ENCODE data around the gene INAFM2. TPM values are rescaled to one million over a fixed set of nuclear protein-coding genes. Genes with fewer than 3 reads are reported as not detected.
A peak's percentile ranks its signal among the peaks of the same experiment; 100 is the strongest.

The INAFM2 gene
- total and polyA plus RNA-seq, 2 donors (not counting 3 experiments of a cell fraction or from before 2014, with no cell fraction given): 10.4 to 24.1 TPM

GRCh38 chr15:40336744-40337122 is 13.2 kb downstream of the INAFM2 start:
- peaks cover 11% of the 10 kb centered on the region for H3K79me2 ChIP-seq (ENCODE audit: control insufficient read depth, insufficient read depth, low read length)
- no TSS peak for BruUV-seq (replicated peaks)
- no peak overlapping the region for H3K27ac ChIP-seq (ENCODE audit: insufficient read depth, low read depth, low read length)
- H2AFZ ChIP-seq (ENCODE audit: low read depth, low read length): no peak overlapping the region
- dilution Hi-C loops (cut with MboI; ENCODE audit: extremely low pct_ligation_motif_present, low sequenced_read_pairs) (no loop called here), intact Hi-C loops (cut with micrococcal nuclease) (no loop called here)
- no peaks in the 10 kb centered on the region for H3K27me3 ChIP-seq (ENCODE audit: control insufficient read depth in 2 of 2, insufficient read depth in 2 of 2, low read length in 2 of 2)
- no peak for DNase-seq (ENCODE audit: low read depth, low spot score)
- H3K4me3 ChIP-seq (replicated peaks in 1 of 3; ENCODE audit: insufficient read depth in 1 of 3, low read depth in 1 of 3, low read length in 3 of 3): no peak overlapping the region
- H3K9ac ChIP-seq (replicated peaks; ENCODE audit: extremely low read depth, insufficient read depth, low read length): no peak overlapping the region
- ChIA-PET POLR2A (no interaction called here), CTCF (interaction anchor here (1.8 to 9.1 kb wide), 8 partner anchors 10 to 85 kb away, joined by 6 to 287 read pairs (median 40); partner anchors contain the start of genes ANKRD63, DISP2 and INAFM2)
- no peaks in the 10 kb centered on the region for H3K9me1 ChIP-seq (replicated peaks; ENCODE audit: control insufficient read depth, extremely low read depth, insufficient read depth, low read length)
- FAIRE-seq: peak; percentile 35
- no peaks in the 10 kb centered on the region for H3K9me3 ChIP-seq (replicated peaks; ENCODE audit: control insufficient read depth, insufficient read depth, low read length)
- TF ChIP-seq POLR2AphosphoS5 (IDR thresholded peaks at IDR 0.05; ENCODE audit: insufficient read depth, low read depth, low read length) (no peak), POLR2A (IDR thresholded peaks at IDR 0.05; ENCODE audit: low read depth, low read length) (no peak), MYC (IDR thresholded peaks at IDR 0.05; ENCODE audit: low read depth, low read length) (no peak), FOS (IDR thresholded peaks at IDR 0.05; ENCODE audit: borderline replicate concordance, insufficient read depth, low read length) (no peak), EZH2 (IDR thresholded peaks at IDR 0.05; ENCODE audit: borderline replicate concordance, low read depth, low read length, severe bottlenecking) (no peak), JUN (IDR thresholded peaks at IDR 0.05; ENCODE audit: borderline replicate concordance, insufficient read depth, insufficient read length, low read depth) (no peak), MAX (IDR thresholded peaks at IDR 0.05; ENCODE audit: insufficient read depth, insufficient read length) (no peak), GATA2 (IDR thresholded peaks at IDR 0.05; ENCODE audit: insufficient read depth, insufficient read length, low read depth, low read length) (no peak), CTCF (IDR thresholded peaks at IDR 0.05; ENCODE audit: extremely low read depth in 1 of 2, insufficient read depth in 1 of 2, low read depth in 1 of 2, low read length in 2 of 2) (no peak)
- peaks cover 62% of the 10 kb centered on the region for H3K4me1 ChIP-seq (ENCODE audit: control insufficient read depth, extremely low read depth, insufficient read depth, low read length)
- H3K4me2 ChIP-seq (ENCODE audit: insufficient read depth, low read length): no peak overlapping the region
- H3K36me3 ChIP-seq (ENCODE audit: control insufficient read depth in 2 of 2, extremely low read depth in 1 of 2, insufficient read depth in 2 of 2, low read length in 2 of 2): peaks cover 0 to 8% of the 10 kb centered on the region in 2 experiments
- H4K20me1 ChIP-seq (replicated peaks; ENCODE audit: control insufficient read depth, extremely low read depth, insufficient read depth, low read length): no peaks in the 10 kb centered on the region
